Measurements from ENCODE around the gene DDX60.
A peak's percentile ranks its signal among the peaks of the same experiment; 100 is the strongest.

The DDX60 gene

GRCh38 chr4:168318266-168318895 lies at the start of gene DDX60:
TSS of gene DDX60 (minus strand) at chr4:168318752. CDS start at chr4:168311259, 7,493 bp downstream.
- H3K27ac ChIP-seq, result peak within 1 kb of the TSS; percentile 89
- peak; percentile 71 for DNase-seq
- in situ Hi-C loops (cut with HindIII; ENCODE audit: low pct_ligation_motif_present, low sequenced_read_pairs), result no loop called here
- TF ChIP-seq CTCF (IDR thresholded peaks at IDR 0.05; ENCODE audit: low read depth, low read length, missing control alignments), result peak; percentile 73
- peak within 1 kb of the TSS; percentile 80 for H3K4me3 ChIP-seq (ENCODE audit: low read depth, low read length)
- H3K36me3 ChIP-seq (replicated peaks), result no peaks in the 10 kb centered on the region
- no peaks in the 10 kb centered on the region for H3K27me3 ChIP-seq (replicated peaks)

GRCh38 chr4:168367065-168367464 lies 48.5 kb upstream of the DDX60 start:
- in situ Hi-C loops (cut with HindIII; ENCODE audit: low pct_ligation_motif_present, low sequenced_read_pairs), result no loop called here
- H3K27ac ChIP-seq, result no peak overlapping the region
- TF ChIP-seq CTCF (IDR thresholded peaks at IDR 0.05; ENCODE audit: low read depth, low read length, missing control alignments), result no peak
- no peaks in the 10 kb centered on the region for H3K27me3 ChIP-seq (replicated peaks)
- no peak for DNase-seq
- no peak overlapping the region for H3K4me3 ChIP-seq (ENCODE audit: low read depth, low read length)
- peaks cover 2% of the 10 kb centered on the region for H3K36me3 ChIP-seq (replicated peaks)

- no peak overlapping the region for H3K4me3 ChIP-seq (ENCODE audit: low read depth, low read length)
- peaks cover 2% of the 10 kb centered on the region for H3K36me3 ChIP-seq (replicated peaks)
- no peaks in the 10 kb centered on the region for H3K27me3 ChIP-seq (replicated peaks)
- no peak for DNase-seq
- TF ChIP-seq CTCF (IDR thresholded peaks at IDR 0.05; ENCODE audit: low read depth, low read length, missing control alignments), result no peak
- in situ Hi-C loops (cut with HindIII; ENCODE audit: low pct_ligation_motif_present, low sequenced_read_pairs), result no loop called here
- H3K27ac ChIP-seq, result no peak overlapping the region
These were observed 43.5 kb upstream of the DDX60 start for GRCh38 chr4:168362025-168362401.

- DNase-seq, result no peak
- Histone ChIP-seq H3K4me3 (ENCODE audit: low read depth, low read length) (no peak overlapping the region), H3K27me3 (replicated peaks) (no peaks in the 10 kb centered on the region), H3K36me3 (replicated peaks) (peaks cover 2% of the 10 kb centered on the region), H3K27ac (no peak overlapping the region)
- no peak for TF ChIP-seq CTCF (IDR thresholded peaks at IDR 0.05; ENCODE audit: low read depth, low read length, missing control alignments)
- in situ Hi-C loops (cut with HindIII; ENCODE audit: low pct_ligation_motif_present, low sequenced_read_pairs), result no loop called here
These were observed 42.9 kb upstream of the DDX60 start for GRCh38 chr4:168361365-168362024.

GRCh38 chr4:168360271-168360670 lies 41.7 kb upstream of the DDX60 start:
- peaks cover 2% of the 10 kb centered on the region for H3K36me3 ChIP-seq (replicated peaks)
- H3K27ac ChIP-seq, result no peak overlapping the region
- H3K4me3 ChIP-seq (ENCODE audit: low read depth, low read length), result no peak overlapping the region
- in situ Hi-C loops (cut with HindIII; ENCODE audit: low pct_ligation_motif_present, low sequenced_read_pairs), result no loop called here
- no peaks in the 10 kb centered on the region for H3K27me3 ChIP-seq (replicated peaks)
- no peak for DNase-seq
- no peak for TF ChIP-seq CTCF (IDR thresholded peaks at IDR 0.05; ENCODE audit: low read depth, low read length, missing control alignments)
